Measurements from ENCODE around the gene SMG6.

GRCh38 chr17:2222301-2222700, 81.3 kb downstream of the SMG6 start:
- TF ChIP-seq SIX5 (IDR thresholded peaks at IDR 0.05; ENCODE audit: low read depth, low read length) = no peak
- no peak for TF ChIP-seq EP300 (IDR thresholded peaks at IDR 0.05; ENCODE audit: borderline replicate concordance in 1 of 2, low read depth in 2 of 2, low read length in 2 of 2)
- no peak for TF ChIP-seq BACH1 (IDR thresholded peaks at IDR 0.05; ENCODE audit: low read length)
- TF ChIP-seq CEBPB (IDR thresholded peaks at IDR 0.05; ENCODE audit: low read depth, low read length) = no peak
- no peak for TF ChIP-seq HDAC2 (IDR thresholded peaks at IDR 0.05; ENCODE audit: borderline replicate concordance in 1 of 2, low read depth in 2 of 2, low read length in 2 of 2)
- no peak for TF ChIP-seq POLR2A (IDR thresholded peaks at IDR 0.05; ENCODE audit: control extremely low read depth in 1 of 2, low read depth in 2 of 2, low read length in 2 of 2)
- TF ChIP-seq CREB1 (IDR thresholded peaks at IDR 0.05) = no peak
- TF ChIP-seq, protein P1, sequence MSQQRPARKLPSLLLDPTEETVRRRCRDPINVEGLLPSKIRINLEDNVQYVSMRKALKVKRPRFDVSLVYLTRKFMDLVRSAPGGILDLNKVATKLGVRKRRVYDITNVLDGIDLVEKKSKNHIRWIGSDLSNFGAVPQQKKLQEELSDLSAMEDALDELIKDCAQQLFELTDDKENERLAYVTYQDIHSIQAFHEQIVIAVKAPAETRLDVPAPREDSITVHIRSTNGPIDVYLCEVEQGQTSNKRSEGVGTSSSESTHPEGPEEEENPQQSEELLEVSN (IDR thresholded peaks at IDR 0.05) = no peak
- TF ChIP-seq, protein P2, sequence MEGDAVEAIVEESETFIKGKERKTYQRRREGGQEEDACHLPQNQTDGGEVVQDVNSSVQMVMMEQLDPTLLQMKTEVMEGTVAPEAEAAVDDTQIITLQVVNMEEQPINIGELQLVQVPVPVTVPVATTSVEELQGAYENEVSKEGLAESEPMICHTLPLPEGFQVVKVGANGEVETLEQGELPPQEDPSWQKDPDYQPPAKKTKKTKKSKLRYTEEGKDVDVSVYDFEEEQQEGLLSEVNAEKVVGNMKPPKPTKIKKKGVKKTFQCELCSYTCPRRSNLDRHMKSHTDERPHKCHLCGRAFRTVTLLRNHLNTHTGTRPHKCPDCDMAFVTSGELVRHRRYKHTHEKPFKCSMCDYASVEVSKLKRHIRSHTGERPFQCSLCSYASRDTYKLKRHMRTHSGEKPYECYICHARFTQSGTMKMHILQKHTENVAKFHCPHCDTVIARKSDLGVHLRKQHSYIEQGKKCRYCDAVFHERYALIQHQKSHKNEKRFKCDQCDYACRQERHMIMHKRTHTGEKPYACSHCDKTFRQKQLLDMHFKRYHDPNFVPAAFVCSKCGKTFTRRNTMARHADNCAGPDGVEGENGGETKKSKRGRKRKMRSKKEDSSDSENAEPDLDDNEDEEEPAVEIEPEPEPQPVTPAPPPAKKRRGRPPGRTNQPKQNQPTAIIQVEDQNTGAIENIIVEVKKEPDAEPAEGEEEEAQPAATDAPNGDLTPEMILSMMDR (IDR thresholded peaks at IDR 0.05; ENCODE audit: control extremely low read depth in 1 of 3, insufficient read depth in 1 of 3, low read depth in 1 of 3, low read length in 3 of 3) = no peak
- TF ChIP-seq BRCA1 (IDR thresholded peaks at IDR 0.05; ENCODE audit: low read depth, low read length) = no peak
- no peak for TF ChIP-seq EZH2 (IDR thresholded peaks at IDR 0.05; ENCODE audit: low read depth, low read length, severe bottlenecking)
- TF ChIP-seq, protein P3, sequence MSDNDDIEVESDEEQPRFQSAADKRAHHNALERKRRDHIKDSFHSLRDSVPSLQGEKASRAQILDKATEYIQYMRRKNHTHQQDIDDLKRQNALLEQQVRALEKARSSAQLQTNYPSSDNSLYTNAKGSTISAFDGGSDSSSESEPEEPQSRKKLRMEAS (IDR thresholded peaks at IDR 0.05) = no peak
- TF ChIP-seq PHF8 (conservative IDR thresholded peaks at IDR 0.05; ENCODE audit: low read depth, low read length) = no peak
- no peak for TF ChIP-seq ZNF274 (IDR thresholded peaks at IDR 0.05; ENCODE audit: borderline replicate concordance, extremely low read depth, low read length)
